Mucosa of descending colon (tissue), 3 donors: ENCODE data around the gene MCUB. TPM values are rescaled to one million over a fixed set of nuclear protein-coding genes. Genes with fewer than 3 reads are reported as not detected.
A peak's percentile ranks its signal among the peaks of the same experiment; 100 is the strongest.

Experiments
- ATAC-seq: fragments of 200-7000 bp; cut with Tn5 transposase; one replicate; pipeline ENCODE4 v1.9.1; 2020; ENCODE audit warnings: mild to moderate bottlenecking, moderate library complexity
- DNase-seq, 3 donors: peaks; one replicate each; pipeline ENCODE4 v3.0.0-alpha.2; 2020
- H3K36me3 ChIP-seq: fragments of 200-600 bp; one replicate; pipeline ENCODE4 v1.8.0; 2021; ENCODE audit warnings: low read depth, mild to moderate bottlenecking
- H3K4me1 ChIP-seq: fragments of 200-600 bp; one replicate; pipeline ENCODE4 v1.8.0; 2021; ENCODE audit warnings: low read depth, mild to moderate bottlenecking
- H3K4me3 ChIP-seq: fragments of 200-600 bp; one replicate; pipeline ENCODE4 v1.8.0; 2021; ENCODE audit warnings: mild to moderate bottlenecking
- H3K9me3 ChIP-seq: fragments of 200-600 bp; one replicate; pipeline ENCODE4 v1.8.0; 2021; ENCODE audit warnings: mild to moderate bottlenecking
- CTCF ChIP-seq: fragments of 200-600 bp; IDR thresholded peaks from one replicate; pipeline ENCODE4 v1.8.0; 2022; ENCODE audit warnings: antibody characterized with exemption, mild to moderate bottlenecking
- intact Hi-C, 2 donors: fragments of 100-400 bp; cut with DNase I in 1 of 2; cut with micrococcal nuclease in 1 of 2; formaldehyde crosslinking; loops; one replicate each; pipeline versions ENCODE4 v1.11.0 to v1.11.1; 2022; cut with DNase I, micrococcal nuclease
- total RNA-seq, 3 donors: library from RNA; stranded (reverse); fragmentation: NEBNext Ultra II Directional in 2 of 3; extraction: Animal tissue kit (Norgen Biotek cat#: 25700) in 2 of 3; gene quantifications; one replicate each; pipeline versions ENCODE4 v1.2.1 to v1.2.4, GENCODE V29; 2021 to 2023
- donor health status: DM: no; HTN: no; CAD: no; lungs with moderate emphysema.
- donor health status: DM: no; HTN: no; CAD: no.
- donor health status: DM: no; HTN: yes; CAD: no.

MCUB gene
- total RNA-seq, 3 donors from 2014 or later: 2.7 to 11.5 (median 6.6) TPM

DNA sequence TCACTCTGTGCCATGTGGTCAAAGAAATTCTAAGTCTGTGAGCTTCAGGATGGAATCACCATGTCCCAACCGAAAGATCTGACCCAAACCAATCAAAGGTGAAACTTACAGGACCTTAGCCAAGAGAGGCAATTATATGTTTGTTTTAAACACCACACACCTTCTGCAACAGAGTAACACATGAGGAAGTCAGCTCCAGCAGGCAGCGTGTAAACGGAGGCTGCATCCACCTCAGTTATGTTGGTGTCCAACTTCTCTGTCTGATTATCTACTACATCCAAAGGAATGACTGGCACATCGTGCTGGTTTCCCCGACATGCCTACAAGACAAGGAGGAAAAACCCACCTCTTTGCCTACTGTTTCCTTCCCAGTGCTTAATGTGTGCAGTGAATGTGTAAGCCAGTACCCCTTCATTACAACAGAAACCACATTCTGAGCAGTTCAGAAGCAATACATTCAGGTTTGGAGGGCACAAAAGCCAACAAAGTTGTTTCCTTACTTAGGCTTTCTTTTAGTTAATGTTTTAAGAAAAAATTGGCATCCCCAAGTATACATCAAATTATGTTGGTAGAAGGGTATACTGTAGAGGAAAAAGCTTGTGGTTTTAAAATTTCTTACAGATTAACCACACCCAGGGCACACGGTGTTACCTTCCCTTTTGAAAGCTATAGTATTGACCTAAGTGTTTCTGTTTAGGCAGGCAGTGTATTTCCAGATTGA, 130.8 kb downstream of the MCUB start:
- TF ChIP-seq CTCF: no peak
- intact Hi-C loops: no loop called here
- Histone ChIP-seq H3K4me3 (no peak overlapping the region), H3K36me3 (peaks cover 5% of the 10 kb centered on the region), H3K9me3 (no peaks in the 10 kb centered on the region), H3K4me1 (no peaks in the 10 kb centered on the region)
- ATAC-seq (peak; percentile 66), DNase-seq (no peak)

DNA sequence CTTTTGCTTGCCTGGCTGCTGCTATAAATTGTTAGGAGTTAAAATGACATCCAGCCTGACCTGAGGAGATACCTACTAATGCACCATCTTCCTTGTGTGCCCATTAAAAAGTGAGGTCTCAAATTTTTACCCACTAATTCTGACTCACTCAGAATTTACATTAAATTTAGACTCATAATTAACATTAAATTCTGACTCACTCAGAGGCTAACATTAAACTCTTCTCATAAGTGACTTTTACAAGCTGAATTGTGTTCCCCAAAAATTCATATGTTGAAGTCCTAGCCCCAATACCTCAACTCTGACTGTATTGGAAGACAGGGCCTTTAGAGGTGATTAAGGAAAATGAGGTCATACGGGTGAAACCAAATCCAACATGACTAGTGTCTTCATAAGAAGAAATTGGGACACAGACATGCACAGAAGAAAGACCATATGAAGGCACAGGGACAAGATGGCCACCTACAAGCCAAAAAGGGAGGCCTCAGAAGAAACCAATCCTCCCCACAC, 131.4 kb downstream of the MCUB start:
- no peaks in the 10 kb centered on the region for H3K4me1 ChIP-seq
- no peak overlapping the region for H3K4me3 ChIP-seq
- DNase-seq: no peak
- no peaks in the 10 kb centered on the region for H3K9me3 ChIP-seq
- no peak for TF ChIP-seq CTCF
- ATAC-seq: no peak
- peaks cover 5% of the 10 kb centered on the region for H3K36me3 ChIP-seq
- intact Hi-C loops: no loop called here

DNA sequence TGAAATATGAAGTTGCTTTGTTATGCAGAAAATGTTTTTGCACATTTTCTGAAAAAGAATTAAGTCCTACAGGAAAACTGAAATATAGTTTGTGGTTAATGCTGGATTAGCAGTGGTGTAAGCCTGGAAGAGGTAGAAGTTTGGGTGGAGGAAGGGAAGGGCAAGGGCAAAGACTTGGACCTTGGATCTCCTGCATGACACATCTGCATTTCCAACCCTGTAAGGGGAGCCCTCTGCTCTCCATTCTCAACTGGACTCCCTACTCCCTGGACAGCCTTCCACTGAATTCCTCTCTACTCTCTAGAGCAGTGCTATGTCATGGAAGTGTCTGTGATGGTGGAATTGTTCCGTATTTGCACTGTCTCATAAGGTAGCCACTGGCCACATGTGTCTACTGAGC, 138.6 kb downstream of the MCUB start:
- ATAC-seq: no peak
- Histone ChIP-seq H3K4me1 (peaks cover 37% of the 10 kb centered on the region), H3K9me3 (no peaks in the 10 kb centered on the region), H3K4me3 (no peak overlapping the region), H3K36me3 (peaks cover 5% of the 10 kb centered on the region)
- no peak for TF ChIP-seq CTCF
- intact Hi-C loops: no loop called here
- no peak for DNase-seq

DNA sequence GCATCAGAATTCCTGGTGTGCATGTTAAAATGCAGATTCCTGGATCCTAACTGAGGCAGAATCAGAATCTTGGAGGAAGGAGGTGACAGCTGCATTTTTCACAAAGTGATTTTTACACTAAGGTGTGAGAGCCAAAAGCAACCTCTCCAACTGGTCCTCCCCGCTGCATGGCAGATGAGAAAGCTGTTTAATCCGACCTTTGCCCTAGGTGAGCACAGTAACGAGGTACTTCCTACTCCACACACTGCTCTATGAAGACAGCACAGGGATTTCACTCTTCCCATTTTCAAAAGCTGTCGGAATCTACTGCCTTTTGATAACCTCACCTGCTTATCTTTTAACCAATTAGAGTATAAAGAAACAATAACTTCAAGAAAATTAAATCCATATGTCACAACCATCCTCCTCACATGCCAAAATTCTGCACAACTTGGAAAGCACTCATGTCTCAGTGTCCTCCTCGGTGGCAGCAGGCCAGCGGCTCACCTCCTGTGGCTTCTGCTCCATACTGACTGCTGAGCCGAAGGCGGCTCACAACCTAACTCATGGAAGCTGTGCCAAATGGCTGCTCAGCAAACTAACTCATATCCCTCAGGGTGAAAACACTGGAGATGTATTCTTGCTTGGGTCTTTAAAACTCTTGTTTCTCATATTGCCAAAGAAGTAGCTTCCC, 139.6 kb downstream of the MCUB start:
- intact Hi-C loops: no loop called here
- ATAC-seq (peak; percentile 57), DNase-seq (peak in 2 of 3 donors; percentile 64 to 72)
- no peak for TF ChIP-seq CTCF
- no peak overlapping the region for H3K4me3 ChIP-seq
- H3K4me1 ChIP-seq: peaks cover 43% of the 10 kb centered on the region
- H3K9me3 ChIP-seq: no peaks in the 10 kb centered on the region
- H3K36me3 ChIP-seq: no peaks in the 10 kb centered on the region

- no peak for TF ChIP-seq CTCF
- DNase-seq: peak in 2 of 3 donors; percentile 60 to 62
- H3K4me3 ChIP-seq: no peak overlapping the region
- no peaks in the 10 kb centered on the region for H3K9me3 ChIP-seq
- H3K4me1 ChIP-seq: peaks cover 45% of the 10 kb centered on the region
- ATAC-seq: peak; percentile 55
- intact Hi-C loops: no loop called here
- no peaks in the 10 kb centered on the region for H3K36me3 ChIP-seq
These were observed 141.7 kb downstream of the MCUB start for GRCh38 chr4:109701566-109702410.
